Activated CD8-positive, alpha-beta memory T cell treated with anti-CD3 and anti-CD28 coated beads for 4 hours (primary cell): ENCODE data around the gene ARL5B.

Experiments
- DNase-seq, 2 donors: peaks; one replicate each; pipeline ENCODE4 v3.0.0-alpha.2; 2020; ENCODE audit warnings: low read depth in 2 of 2

The ARL5B gene

GRCh38 chr10:18658271-18659124 lies 733 bp upstream of the ARL5B start:
- no peak for DNase-seq

GRCh38 chr10:18659819-18660535 lies 746 bp downstream of the ARL5B start:
- DNase-seq, result no peak

- no peak for DNase-seq
Observed at GRCh38 chr10:18660816-18661431, 1.7 kb downstream of the ARL5B start.

- DNase-seq, result no peak
Observed at GRCh38 chr10:18664841-18665478, 5.7 kb downstream of the ARL5B start.

GRCh38 chr10:18665815-18666558 lies 6.8 kb downstream of the ARL5B start:
- no peak for DNase-seq

- DNase-seq, result no peak
Observed at GRCh38 chr10:18666810-18667209, 7.6 kb downstream of the ARL5B start.

- DNase-seq, result no peak
Observed at GRCh38 chr10:18668026-18668425, 8.8 kb downstream of the ARL5B start.

- no peak for DNase-seq
Observed at GRCh38 chr10:18675086-18675801, 16.0 kb downstream of the ARL5B start.

GRCh38 chr10:18680754-18681153 lies 21.5 kb downstream of the ARL5B start:
- DNase-seq, result no peak

GRCh38 chr10:18681366-18681765 lies 22.1 kb downstream of the ARL5B start:
- no peak for DNase-seq

GRCh38 chr10:18681971-18682411 lies 22.8 kb downstream of the ARL5B start:
- no peak for DNase-seq

- no peak for DNase-seq
Observed at GRCh38 chr10:18683427-18683826, 24.2 kb downstream of the ARL5B start.

- DNase-seq, result no peak
Observed at GRCh38 chr10:18684416-18684815, 25.2 kb downstream of the ARL5B start.

- no peak for DNase-seq
Observed at GRCh38 chr10:18684953-18685352, 25.7 kb downstream of the ARL5B start.

- no peak for DNase-seq
Observed at GRCh38 chr10:18685555-18685954, 26.3 kb downstream of the ARL5B start.

- DNase-seq, result no peak
Observed at GRCh38 chr10:18687195-18687594, 28.0 kb downstream of the ARL5B start.

- DNase-seq, result no peak
Observed at GRCh38 chr10:18687706-18688105, 28.5 kb downstream of the ARL5B start.

GRCh38 chr10:18689498-18689897 lies 30.3 kb downstream of the ARL5B start:
- no peak for DNase-seq

- DNase-seq, result no peak
Observed at GRCh38 chr10:18690541-18690940, 31.3 kb downstream of the ARL5B start.
